Globus pallidus (tissue), 1 donor: ENCODE results near the gene ELFN2.

Experiments
- DNase-seq: peaks from one replicate; pipeline ENCODE4 v3.0.0-alpha.2; 2015; ENCODE audit warnings: low spot score

The ELFN2 gene

DNA sequence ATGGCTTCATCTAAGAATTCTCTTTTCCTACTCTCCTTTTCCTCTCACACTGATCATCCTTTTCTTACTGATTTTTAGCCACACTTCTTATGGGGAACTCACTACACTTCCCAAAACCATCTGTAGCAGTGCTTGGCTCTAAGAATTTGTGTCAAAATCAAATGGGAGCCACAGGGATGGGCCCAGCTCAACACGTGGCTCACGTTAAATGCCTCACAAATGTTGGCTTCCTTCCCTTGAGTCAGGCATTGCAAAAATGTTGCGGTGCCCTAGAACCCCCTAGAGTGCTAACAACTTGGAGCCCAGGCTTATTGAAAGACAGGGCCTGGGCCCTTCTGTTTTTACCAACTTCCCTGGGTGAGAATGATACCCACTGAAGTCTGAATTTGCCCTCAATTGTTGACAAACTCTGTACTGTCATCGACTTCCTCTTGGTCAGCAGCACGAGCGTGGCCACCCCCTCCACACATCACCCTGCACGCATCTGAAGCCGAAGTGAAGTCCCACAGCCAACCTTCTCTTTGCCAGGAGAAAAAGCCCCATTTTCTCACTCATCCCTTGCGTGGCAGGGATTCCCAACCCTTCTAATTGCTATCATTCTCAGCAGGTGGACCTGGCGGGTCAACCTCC, 69.7 kb downstream of the ELFN2 start:
- no peak for DNase-seq

DNA sequence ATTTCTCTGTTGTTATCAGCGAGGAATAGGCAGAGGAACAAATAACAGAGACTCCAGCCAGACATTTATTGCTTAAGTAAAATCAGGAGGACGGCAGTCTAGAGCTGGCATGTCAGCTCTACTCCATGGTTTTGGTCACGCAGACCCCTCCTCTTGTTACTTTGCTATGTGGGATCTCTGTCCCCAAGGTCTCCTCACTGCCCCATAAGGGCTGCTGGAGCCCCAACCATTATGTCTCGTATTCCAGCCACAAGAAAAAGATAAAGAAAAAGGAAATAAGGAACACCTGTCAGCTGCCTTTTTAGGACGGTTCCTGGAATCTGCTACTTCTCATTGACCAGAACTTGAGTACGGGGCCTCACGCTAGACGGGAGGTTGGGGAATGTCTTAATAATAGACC, 70.4 kb downstream of the ELFN2 start:
- DNase-seq = no peak

GRCh38 chr22:37355174-37355573, 72.1 kb downstream of the ELFN2 start:
- DNase-seq = no peak

DNA sequence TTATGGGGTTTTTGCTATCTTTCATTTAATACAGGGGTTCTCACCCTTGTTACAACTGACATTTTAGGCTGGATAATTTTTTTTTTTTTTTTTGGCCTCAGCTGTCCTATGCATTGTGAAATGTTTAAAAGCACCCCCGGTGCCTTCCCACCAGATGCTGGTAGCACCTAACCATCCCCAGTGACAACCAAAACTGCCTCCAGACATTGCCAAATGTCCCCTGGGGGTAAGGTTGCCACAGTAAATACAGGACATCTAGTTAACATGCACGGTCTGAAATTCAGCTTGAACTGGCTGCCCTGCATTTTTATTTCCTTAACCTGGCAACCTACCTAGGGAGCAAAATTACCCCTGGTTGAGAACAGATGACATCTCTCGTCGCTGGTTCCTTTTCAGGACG, 72.6 kb downstream of the ELFN2 start:
- no peak for DNase-seq

DNA sequence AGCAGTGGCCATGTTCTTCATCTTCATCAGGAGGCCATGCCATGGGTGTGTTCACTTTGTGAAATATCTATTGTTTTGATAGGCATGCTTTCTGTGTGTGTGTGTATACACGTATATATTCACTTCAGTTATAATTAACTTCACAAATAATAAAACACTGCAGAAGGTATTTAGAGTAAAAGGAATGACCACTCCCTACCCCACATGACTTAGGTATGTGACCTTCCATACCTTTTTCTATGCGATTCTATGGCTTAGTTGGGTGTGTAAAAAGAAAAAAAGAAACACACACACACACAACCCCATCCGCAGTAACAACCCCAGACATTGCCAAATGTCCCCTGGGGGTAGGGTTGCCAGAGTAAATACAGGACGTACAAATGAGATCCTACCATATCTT, 73.0 kb downstream of the ELFN2 start:
- DNase-seq = no peak

- DNase-seq = no peak
These were observed 73.4 kb downstream of the ELFN2 start for GRCh38 chr22:37353839-37354238.

DNA sequence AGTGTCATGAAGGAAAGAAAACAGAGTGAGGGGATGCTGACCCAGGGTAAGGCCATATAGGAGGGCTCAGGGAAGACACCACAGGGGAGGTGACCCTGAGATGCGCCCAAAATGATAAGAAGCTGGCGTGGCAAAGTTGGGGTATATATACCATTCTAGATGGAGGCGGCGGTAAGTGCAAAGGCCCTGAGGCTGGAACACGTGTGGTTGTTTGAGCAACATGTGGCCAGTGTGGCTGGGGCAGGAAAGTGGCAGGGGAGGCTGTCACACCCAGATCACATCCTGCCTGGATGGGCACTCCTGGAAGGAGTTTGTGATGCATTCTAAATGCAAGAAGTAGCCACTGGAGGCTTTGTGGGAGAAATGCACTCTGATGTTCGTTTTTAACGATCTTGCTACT, 74.8 kb downstream of the ELFN2 start:
- no peak for DNase-seq

GRCh38 chr22:37351232-37351631, 76.0 kb downstream of the ELFN2 start:
- DNase-seq = no peak

DNA sequence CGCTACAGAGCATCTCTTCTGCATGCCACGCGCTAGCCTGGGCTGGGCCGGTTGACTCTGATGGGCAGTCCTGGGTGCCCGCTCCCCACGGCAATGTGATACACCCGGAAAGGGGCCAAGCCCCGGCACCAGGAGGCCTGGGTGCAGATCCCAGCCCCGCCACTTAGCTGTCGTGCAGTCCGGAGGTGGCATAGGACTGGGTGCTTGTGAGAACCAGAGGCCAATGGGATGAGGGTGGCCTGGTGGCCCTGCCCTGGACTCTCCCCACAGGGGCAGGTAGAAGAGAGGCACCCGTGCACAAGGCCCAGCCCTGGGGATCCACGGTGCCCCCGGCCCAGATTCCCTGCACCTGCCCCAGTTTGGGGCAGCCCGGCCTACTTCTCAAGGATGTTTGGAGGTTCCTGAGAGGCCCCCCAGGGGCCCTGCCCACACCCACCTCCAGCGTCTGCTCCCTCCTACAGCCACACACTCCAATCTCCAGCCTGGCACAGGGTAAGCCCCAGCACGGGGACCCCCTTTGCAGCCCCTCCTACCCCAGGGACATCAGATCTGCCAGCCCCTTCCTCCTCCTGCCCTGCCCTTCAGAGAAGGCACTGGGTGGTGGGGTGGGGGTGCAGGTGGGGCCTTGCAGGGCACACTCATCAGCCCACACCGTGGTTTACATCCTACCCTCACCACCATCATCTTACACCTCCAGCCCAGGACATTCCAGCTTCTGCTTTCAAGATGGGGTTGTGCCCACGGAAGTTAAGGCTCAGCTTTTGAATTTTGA, 78.0 kb downstream of the ELFN2 start:
- no peak for DNase-seq

- no peak for DNase-seq
These were observed 80.8 kb downstream of the ELFN2 start for GRCh38 chr22:37346505-37346895.

DNA sequence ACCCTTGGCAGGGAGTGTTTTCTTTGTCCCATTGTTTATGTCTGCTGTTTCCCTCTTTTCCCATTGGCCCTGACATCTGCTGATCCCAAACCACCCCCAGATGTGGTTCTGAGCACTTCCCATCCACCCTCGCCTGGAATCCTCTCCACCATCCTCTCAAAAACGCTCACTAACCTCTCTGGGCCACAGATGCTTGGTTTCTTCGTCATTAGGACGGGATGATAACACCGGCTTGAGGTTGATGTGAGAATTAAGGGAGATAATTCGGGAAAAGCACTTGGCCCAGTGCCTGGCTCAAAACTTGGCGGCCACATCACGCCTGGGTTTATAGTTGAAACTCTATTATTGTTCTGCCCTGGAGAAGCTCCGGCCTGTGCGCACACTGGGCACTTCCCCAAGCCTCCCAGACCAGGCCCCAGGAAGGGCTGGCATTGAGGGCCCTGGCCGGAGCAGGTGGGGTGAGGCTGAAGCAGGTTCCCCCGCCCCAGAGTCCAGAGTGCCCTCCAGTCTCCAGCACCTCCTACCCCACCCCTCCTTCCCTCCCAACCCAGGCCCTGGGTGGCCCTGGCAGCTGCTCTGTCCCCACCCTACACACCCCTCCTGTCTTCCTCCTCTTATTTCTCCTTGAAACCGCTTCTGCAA, 81.3 kb downstream of the ELFN2 start:
- DNase-seq = no peak

DNA sequence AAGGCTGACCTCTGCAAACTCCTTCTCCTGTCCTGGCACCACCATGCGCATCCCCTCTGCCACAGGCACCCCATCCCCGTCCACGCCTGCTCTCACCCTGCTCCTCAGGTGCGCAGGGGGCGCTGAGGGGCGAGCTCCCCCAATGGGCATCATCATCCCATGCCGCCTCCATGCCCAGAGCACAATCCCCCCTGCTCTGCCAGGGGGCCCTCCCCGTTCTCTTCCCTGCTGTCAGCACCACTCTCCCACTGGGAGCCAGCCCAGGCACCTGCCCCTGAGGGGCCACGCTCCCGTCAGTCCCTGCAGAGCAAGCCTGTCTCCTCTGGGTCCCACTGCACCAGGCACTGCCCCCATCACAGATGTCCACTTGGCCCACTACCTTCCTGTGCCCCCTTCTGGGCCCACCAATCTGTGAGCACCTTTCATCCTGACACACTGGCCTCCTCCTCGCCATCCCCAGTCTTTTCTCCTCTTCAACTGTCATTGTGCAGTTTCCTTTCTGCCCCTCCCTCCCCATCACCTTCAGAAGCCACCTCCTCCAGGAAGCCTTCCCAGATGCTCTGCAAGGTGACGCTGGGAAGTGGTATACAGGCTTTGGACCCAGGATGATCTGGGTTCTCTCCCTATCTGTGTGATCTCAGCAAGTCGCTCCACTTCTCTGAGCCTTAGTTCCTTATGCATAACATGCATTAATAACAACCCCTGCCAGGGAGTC, 82.4 kb downstream of the ELFN2 start:
- DNase-seq = no peak

GRCh38 chr22:37343863-37344734, 83.2 kb downstream of the ELFN2 start:
- no peak for DNase-seq

GRCh38 chr22:37343348-37343747, 83.9 kb downstream of the ELFN2 start:
- no peak for DNase-seq

- no peak for DNase-seq
These were observed 85.2 kb downstream of the ELFN2 start for GRCh38 chr22:37342065-37342464.

GRCh38 chr22:37340331-37341262, 86.7 kb downstream of the ELFN2 start:
- DNase-seq = no peak

DNA sequence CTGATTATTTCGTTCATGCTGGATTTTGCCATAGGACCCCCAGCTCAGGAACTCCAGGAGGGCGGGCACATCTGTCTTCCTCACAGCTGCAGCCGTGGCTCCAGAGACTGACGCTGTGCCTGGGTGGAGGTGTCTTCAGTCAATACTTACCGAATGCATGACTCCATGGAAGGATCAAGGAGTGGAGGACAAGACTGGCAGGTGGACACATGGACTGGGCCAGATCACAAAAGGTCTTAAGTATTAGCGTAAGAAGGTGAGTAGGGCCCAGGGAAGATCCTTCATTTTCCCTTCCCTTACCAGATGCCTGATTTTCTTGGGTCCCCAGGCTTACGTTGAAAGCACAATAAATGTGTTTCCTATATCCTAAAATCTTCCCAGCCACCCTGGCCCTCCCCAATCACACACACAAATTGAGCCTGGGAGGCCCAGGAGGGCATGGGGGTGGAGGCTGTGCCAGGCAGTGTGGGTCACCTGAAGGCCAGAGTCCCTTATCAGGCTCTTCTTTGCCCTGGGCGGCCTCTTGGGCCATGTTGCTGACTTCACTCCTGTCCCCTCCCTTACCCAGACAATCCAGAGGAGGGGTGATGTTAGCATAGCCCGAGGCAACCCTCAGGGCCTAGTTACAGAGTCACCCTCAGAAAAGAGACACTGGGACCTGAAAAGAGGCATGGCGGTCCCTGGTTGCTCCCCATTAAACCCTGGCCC, 88.6 kb downstream of the ELFN2 start:
- no peak for DNase-seq

DNA sequence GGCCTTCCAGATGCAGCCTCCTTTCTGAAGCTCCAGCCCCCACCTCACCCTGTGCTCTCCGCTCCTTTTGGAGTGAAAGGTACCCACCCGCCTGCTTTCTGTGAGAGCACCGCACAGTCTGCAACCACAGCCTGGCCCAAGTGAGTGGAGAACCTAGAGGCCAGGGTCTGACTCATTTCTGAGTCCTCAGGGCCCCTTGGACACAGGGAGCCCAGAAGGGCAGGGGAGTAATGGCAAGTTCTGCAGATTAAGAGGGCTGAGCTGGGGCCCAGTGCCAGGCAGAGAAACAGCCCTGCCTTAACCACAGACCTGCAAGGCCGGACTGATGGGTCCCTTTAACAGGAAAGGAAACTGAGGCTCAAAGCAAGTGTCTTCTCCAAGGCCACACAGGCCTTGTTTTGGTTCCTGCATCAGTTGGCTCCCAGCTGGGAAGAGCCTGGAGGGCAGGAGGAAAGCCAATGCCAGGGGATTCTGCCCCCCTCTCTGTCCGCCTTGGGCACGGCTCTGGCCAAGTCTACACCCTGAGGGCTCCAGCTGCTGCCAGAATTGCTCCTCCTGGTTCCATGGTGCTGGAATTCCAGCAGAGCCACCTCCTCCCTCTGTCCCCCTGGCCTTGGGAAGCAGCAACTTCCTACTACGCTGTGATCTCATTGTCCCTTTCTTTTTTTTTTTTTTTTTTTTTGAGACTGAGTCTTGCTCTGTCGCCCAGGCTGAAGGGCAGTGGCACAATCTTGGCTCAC, 89.9 kb downstream of the ELFN2 start:
- DNase-seq = no peak

- no peak for DNase-seq
These were observed 90.7 kb downstream of the ELFN2 start for GRCh38 chr22:37336579-37336978.
